Measurements from ENCODE around the gene EPS8.

- TF ChIP-seq, protein P1, sequence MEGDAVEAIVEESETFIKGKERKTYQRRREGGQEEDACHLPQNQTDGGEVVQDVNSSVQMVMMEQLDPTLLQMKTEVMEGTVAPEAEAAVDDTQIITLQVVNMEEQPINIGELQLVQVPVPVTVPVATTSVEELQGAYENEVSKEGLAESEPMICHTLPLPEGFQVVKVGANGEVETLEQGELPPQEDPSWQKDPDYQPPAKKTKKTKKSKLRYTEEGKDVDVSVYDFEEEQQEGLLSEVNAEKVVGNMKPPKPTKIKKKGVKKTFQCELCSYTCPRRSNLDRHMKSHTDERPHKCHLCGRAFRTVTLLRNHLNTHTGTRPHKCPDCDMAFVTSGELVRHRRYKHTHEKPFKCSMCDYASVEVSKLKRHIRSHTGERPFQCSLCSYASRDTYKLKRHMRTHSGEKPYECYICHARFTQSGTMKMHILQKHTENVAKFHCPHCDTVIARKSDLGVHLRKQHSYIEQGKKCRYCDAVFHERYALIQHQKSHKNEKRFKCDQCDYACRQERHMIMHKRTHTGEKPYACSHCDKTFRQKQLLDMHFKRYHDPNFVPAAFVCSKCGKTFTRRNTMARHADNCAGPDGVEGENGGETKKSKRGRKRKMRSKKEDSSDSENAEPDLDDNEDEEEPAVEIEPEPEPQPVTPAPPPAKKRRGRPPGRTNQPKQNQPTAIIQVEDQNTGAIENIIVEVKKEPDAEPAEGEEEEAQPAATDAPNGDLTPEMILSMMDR (conservative IDR thresholded peaks at IDR 0.05; ENCODE audit: low read length): no peak
- TF ChIP-seq EZH2phosphoT487 (IDR thresholded peaks at IDR 0.05; ENCODE audit: borderline replicate concordance): no peak
Measured at GRCh38 chr12:15728118-15728598, 61.0 kb downstream of the EPS8 start.
